Measurements from ENCODE around the gene FADS3. TPM values are rescaled to one million over a fixed set of nuclear protein-coding genes. Genes with fewer than 3 reads are reported as not detected.

The FADS3 gene
- total RNA-seq, 1 experiment from 2014 or later = 22.6 TPM

DNA sequence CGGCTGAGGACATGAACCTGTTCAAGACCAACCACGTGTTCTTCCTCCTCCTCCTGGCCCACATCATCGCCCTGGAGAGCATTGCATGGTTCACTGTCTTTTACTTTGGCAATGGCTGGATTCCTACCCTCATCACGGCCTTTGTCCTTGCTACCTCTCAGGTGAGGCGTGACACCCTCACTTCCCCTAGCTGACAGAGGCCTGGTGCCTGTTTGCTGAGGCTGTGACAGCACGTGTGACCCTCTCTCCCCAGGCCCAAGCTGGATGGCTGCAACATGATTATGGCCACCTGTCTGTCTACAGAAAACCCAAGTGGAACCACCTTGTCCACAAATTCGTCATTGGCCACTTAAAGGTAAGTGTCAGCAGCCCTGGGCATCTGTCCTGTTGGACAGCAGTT lies 51.0 kb downstream of the FADS3 start:
- H3K27me3 ChIP-seq (ENCODE audit: control insufficient read depth, insufficient read depth, low read length) = no peaks in the 10 kb centered on the region
- H3K36me3 ChIP-seq (ENCODE audit: control insufficient read depth, insufficient read depth, low read length) = no peaks in the 10 kb centered on the region
- H3K9me3 ChIP-seq (ENCODE audit: control insufficient read depth, insufficient read depth, low read depth, low read length) = no peaks in the 10 kb centered on the region
- H3K27ac ChIP-seq (ENCODE audit: low read length) = no peak overlapping the region
- intact Hi-C loops (cut with micrococcal nuclease; ENCODE audit: unreplicated experiment) = no loop called here
- POLR2A ChIA-PET = no interaction called here
- ATAC-seq (no peak), DNase-seq (ENCODE audit: low read depth, low spot score) (no peak)
- TF ChIP-seq, protein P1, sequence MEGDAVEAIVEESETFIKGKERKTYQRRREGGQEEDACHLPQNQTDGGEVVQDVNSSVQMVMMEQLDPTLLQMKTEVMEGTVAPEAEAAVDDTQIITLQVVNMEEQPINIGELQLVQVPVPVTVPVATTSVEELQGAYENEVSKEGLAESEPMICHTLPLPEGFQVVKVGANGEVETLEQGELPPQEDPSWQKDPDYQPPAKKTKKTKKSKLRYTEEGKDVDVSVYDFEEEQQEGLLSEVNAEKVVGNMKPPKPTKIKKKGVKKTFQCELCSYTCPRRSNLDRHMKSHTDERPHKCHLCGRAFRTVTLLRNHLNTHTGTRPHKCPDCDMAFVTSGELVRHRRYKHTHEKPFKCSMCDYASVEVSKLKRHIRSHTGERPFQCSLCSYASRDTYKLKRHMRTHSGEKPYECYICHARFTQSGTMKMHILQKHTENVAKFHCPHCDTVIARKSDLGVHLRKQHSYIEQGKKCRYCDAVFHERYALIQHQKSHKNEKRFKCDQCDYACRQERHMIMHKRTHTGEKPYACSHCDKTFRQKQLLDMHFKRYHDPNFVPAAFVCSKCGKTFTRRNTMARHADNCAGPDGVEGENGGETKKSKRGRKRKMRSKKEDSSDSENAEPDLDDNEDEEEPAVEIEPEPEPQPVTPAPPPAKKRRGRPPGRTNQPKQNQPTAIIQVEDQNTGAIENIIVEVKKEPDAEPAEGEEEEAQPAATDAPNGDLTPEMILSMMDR (IDR thresholded peaks at IDR 0.05) = no peak
- no peak for TF ChIP-seq SIN3A (IDR thresholded peaks at IDR 0.05; ENCODE audit: borderline replicate concordance, insufficient read depth, low read depth, low read length)
- no peak for TF ChIP-seq TCF7L2 (IDR thresholded peaks at IDR 0.05; ENCODE audit: low read depth, low read length)
- no peak for TF ChIP-seq POLR2AphosphoS5 (IDR thresholded peaks at IDR 0.05; ENCODE audit: low read depth, low read length)
- no peak for TF ChIP-seq REST (IDR thresholded peaks at IDR 0.05; ENCODE audit: insufficient read depth in 1 of 2, low read depth in 2 of 2, low read length in 1 of 2)
- H3K4me1 ChIP-seq (ENCODE audit: control insufficient read depth, insufficient read depth, low read length) = peaks cover 5% of the 10 kb centered on the region; the same call in 1 of the 2 replicates
- no TSS peak for BruUV-seq (replicated peaks)
- no peak overlapping the region for H3K4me3 ChIP-seq (ENCODE audit: low read depth in 2 of 2, low read length in 2 of 2)
- CTCF ChIA-PET = no interaction called here
- in situ Hi-C loops (cut with HindIII; ENCODE audit: low pct_unique_long_range_greater_than_20kb, low sequenced_read_pairs) = no loop called here

DNA sequence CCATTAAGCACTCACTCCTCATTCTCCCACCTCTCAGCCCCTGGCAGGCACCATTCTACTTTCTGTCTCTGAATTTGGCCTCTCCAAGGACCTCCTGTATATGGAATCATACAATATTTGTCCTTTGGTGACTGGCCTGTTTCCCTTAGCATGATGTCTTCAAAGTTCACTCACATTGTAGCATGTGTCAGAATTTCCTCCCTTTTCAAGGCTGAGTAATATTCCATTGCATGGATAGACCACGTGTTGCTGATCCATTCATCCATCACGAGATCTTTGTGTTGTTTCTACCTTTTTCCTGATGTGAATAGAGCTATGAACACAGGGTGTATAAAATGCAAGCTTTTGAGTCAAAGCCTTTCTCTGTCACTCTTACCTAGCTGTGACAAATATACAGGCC lies 51.6 kb downstream of the FADS3 start:
- Histone ChIP-seq H3K27me3 (ENCODE audit: control insufficient read depth, insufficient read depth, low read length) (no peaks in the 10 kb centered on the region), H3K4me1 (ENCODE audit: control insufficient read depth, insufficient read depth, low read length) (peaks cover 10% of the 10 kb centered on the region; the same call in 1 of the 2 replicates), H3K4me3 (ENCODE audit: low read depth in 2 of 2, low read length in 2 of 2) (no peak overlapping the region), H3K27ac (ENCODE audit: low read length) (no peak overlapping the region), H3K36me3 (ENCODE audit: control insufficient read depth, insufficient read depth, low read length) (no peaks in the 10 kb centered on the region), H3K9me3 (ENCODE audit: control insufficient read depth, insufficient read depth, low read depth, low read length) (no peaks in the 10 kb centered on the region)
- BruUV-seq (replicated peaks) = no TSS peak
- POLR2A ChIA-PET = no interaction called here
- TF ChIP-seq SIN3A (IDR thresholded peaks at IDR 0.05; ENCODE audit: borderline replicate concordance, insufficient read depth, low read depth, low read length) (no peak), REST (IDR thresholded peaks at IDR 0.05; ENCODE audit: insufficient read depth in 1 of 2, low read depth in 2 of 2, low read length in 1 of 2) (no peak), TCF7L2 (IDR thresholded peaks at IDR 0.05; ENCODE audit: low read depth, low read length) (no peak), POLR2AphosphoS5 (IDR thresholded peaks at IDR 0.05; ENCODE audit: low read depth, low read length) (no peak)
- TF ChIP-seq, protein P1 (IDR thresholded peaks at IDR 0.05) = no peak
- intact Hi-C loops (cut with micrococcal nuclease; ENCODE audit: unreplicated experiment) (no loop called here), in situ Hi-C loops (cut with HindIII; ENCODE audit: low pct_unique_long_range_greater_than_20kb, low sequenced_read_pairs) (no loop called here)
- CTCF ChIA-PET = no interaction called here
- ATAC-seq (no peak), DNase-seq (ENCODE audit: low read depth, low spot score) (no peak)

Measured in Panc1 (cell line).